Measurements from ENCODE around the gene CEACAM4. TPM values are rescaled to one million over a fixed set of nuclear protein-coding genes. Genes with fewer than 3 reads are reported as not detected.

Gene CEACAM4
- total RNA-seq, 1 donor from 2014 or later, result not detected

DNA sequence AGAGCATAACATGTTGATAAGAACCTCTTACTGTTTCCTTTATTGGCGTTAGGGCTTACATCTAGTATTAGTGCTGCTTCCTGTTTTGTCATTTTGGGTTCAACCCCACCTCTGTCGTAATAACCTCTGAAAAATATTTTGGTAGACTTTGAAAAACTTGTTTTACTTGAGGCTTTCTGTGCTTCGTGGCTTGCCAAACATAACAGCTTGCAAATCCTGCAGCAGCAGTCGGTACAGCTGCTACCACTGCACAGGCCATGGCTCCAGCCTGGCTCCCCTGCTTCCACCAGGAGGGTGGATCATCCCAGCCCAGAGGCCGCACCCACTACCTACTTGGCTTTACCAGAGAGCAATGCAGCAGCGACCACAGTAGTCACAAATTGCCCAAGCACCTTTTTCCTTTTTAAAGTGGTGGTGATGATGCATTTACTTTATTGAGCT, 11.8 kb upstream of the CEACAM4 start:
- TF ChIP-seq, protein P1, sequence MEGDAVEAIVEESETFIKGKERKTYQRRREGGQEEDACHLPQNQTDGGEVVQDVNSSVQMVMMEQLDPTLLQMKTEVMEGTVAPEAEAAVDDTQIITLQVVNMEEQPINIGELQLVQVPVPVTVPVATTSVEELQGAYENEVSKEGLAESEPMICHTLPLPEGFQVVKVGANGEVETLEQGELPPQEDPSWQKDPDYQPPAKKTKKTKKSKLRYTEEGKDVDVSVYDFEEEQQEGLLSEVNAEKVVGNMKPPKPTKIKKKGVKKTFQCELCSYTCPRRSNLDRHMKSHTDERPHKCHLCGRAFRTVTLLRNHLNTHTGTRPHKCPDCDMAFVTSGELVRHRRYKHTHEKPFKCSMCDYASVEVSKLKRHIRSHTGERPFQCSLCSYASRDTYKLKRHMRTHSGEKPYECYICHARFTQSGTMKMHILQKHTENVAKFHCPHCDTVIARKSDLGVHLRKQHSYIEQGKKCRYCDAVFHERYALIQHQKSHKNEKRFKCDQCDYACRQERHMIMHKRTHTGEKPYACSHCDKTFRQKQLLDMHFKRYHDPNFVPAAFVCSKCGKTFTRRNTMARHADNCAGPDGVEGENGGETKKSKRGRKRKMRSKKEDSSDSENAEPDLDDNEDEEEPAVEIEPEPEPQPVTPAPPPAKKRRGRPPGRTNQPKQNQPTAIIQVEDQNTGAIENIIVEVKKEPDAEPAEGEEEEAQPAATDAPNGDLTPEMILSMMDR (IDR thresholded peaks at IDR 0.05), result no peak
- no peak for DNase-seq (ENCODE audit: low spot score)
- Mint-ChIP-seq H3K4me1 (ENCODE audit: low read depth) (no peaks in the 10 kb centered on the region), H3K27me3 (ENCODE audit: low read depth) (peaks cover 13% of the 10 kb centered on the region), H3K9me3 (ENCODE audit: low read depth) (peaks cover 8% of the 10 kb centered on the region), H3K4me3 (ENCODE audit: unreplicated experiment) (no peak overlapping the region), H3K27ac (ENCODE audit: unreplicated experiment) (no peak overlapping the region), H3K36me3 (ENCODE audit: low read depth) (no peaks in the 10 kb centered on the region)

DNA sequence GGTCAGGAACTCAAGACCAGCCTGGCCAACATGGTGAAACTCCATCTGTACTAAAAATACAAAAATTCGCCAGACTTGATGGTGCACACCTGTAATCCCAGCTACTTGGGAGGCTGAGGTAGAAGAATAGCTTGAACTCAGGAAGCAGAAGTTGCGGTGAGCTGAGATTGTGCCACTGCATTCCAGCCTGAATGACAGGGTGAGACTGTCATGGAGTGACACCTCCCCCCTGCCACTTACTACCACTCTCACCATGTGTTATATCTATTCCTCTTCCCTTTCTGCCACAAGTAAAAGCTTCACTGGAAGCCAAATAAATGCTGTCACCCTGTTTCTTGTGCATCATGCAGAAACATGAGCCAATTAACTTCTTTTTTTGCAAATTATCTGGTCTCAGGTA, 10.6 kb upstream of the CEACAM4 start:
- DNase-seq (ENCODE audit: low spot score), result no peak
- Mint-ChIP-seq H3K36me3 (ENCODE audit: low read depth) (no peaks in the 10 kb centered on the region), H3K4me1 (ENCODE audit: low read depth) (no peaks in the 10 kb centered on the region), H3K27ac (ENCODE audit: unreplicated experiment) (no peak overlapping the region), H3K4me3 (ENCODE audit: unreplicated experiment) (no peak overlapping the region), H3K9me3 (ENCODE audit: low read depth) (peaks cover 9% of the 10 kb centered on the region), H3K27me3 (ENCODE audit: low read depth) (peaks cover 10% of the 10 kb centered on the region)
- TF ChIP-seq, protein P1 (IDR thresholded peaks at IDR 0.05), result no peak

DNA sequence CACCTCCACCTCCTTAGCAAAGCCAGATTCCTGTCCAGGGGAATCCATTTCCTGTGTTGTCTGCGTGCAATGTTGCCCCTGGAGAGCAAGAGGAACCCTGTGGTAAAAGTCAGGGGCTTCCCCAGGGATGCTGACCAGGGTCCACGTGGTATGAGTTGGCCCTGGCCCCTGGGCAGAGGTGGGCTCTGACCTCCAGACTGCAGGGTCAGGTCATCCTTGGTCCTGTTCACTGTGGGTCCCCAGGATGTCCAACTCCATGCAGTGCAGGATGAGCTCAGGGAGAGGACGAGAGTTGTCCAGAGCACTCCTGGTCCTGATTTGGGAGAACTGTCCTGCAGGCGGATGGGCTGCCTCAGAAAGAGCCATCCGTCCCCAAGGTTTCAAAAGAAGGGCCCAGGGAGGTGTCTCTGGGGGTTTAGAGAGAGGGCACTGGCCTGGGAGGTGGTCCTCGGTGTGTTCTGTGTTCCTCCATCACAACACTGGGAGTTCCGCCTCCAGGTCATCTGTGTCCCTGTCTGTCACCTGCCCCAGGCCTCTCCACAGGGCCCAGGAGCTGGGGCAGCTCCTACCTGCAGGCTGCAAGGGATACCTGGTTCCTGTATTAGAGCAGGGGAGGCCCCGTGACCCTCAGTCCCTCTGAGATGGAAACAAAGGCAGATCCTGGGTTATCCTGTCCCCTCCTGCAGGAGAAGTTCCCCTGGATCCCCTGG, 1.2 kb upstream of the CEACAM4 start:
- DNase-seq (ENCODE audit: low spot score), result no peak
- Mint-ChIP-seq H3K36me3 (ENCODE audit: low read depth) (no peaks in the 10 kb centered on the region), H3K9me3 (ENCODE audit: low read depth) (peaks cover 13% of the 10 kb centered on the region), H3K4me3 (ENCODE audit: unreplicated experiment) (no peak overlapping the region), H3K27ac (ENCODE audit: unreplicated experiment) (no peak overlapping the region), H3K4me1 (ENCODE audit: low read depth) (no peaks in the 10 kb centered on the region), H3K27me3 (ENCODE audit: low read depth) (peaks cover 17% of the 10 kb centered on the region)
- TF ChIP-seq, protein P1 (IDR thresholded peaks at IDR 0.05), result no peak

DNA sequence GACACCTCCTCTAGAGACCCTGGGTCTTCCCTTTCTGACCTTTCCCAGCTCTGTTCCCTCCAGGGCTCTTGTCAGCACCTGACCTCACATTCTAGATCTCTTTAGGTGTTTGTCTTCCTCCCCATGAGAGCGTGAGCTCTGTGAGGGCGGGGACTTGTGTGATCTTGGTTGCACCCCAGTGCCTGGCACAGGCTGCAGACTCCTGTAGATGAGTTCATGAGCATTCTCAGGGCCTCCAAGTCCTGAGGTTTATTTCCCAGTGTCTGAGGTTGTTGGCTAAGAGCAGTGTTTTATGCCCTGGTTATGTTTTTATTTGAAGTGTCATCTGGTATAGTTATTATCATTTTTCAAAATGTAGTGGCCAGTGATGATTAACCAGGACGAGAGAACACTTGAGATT, 596 bp downstream of the CEACAM4 start:
- H3K4me3 Mint-ChIP-seq (ENCODE audit: unreplicated experiment), result no peak overlapping the region
- no peak for DNase-seq (ENCODE audit: low spot score)
- no peak overlapping the region for H3K27ac Mint-ChIP-seq (ENCODE audit: unreplicated experiment)
- no peaks in the 10 kb centered on the region for H3K4me1 Mint-ChIP-seq (ENCODE audit: low read depth)
- TF ChIP-seq, protein P1 (IDR thresholded peaks at IDR 0.05), result no peak
- H3K36me3 Mint-ChIP-seq (ENCODE audit: low read depth), result no peaks in the 10 kb centered on the region
- peaks cover 10% of the 10 kb centered on the region for H3K9me3 Mint-ChIP-seq (ENCODE audit: low read depth)
- peaks cover 18% of the 10 kb centered on the region for H3K27me3 Mint-ChIP-seq (ENCODE audit: low read depth)

DNA sequence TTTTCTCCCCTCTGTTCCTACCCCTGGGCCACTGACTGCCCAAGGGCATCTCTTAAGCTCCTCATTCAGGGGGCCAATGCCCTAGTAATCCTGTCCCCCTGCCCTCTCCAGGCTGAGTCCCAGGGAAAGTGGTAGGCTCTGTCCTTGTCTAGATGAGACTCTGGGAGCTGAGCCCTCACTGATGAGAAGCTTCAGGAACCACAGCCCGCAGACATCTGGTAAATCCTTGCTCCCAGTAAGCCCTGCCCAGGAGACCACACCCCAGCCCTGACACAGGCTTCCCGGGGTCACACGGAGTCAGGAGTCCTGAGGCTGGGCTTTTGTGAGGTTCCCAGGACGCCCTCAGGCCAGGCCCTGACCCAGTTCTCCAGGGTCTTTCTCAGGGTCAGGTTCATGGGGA, 1.9 kb downstream of the CEACAM4 start:
- Mint-ChIP-seq H3K4me1 (ENCODE audit: low read depth) (no peaks in the 10 kb centered on the region), H3K27me3 (ENCODE audit: low read depth) (peaks cover 18% of the 10 kb centered on the region), H3K27ac (ENCODE audit: unreplicated experiment) (no peak overlapping the region), H3K9me3 (ENCODE audit: low read depth) (peaks cover 1% of the 10 kb centered on the region), H3K4me3 (ENCODE audit: unreplicated experiment) (no peak overlapping the region), H3K36me3 (ENCODE audit: low read depth) (no peaks in the 10 kb centered on the region)
- TF ChIP-seq, protein P1 (IDR thresholded peaks at IDR 0.05), result no peak
- DNase-seq (ENCODE audit: low spot score), result no peak

Measured in chondrocyte (in vitro differentiated cells).